H9 (cell line): ENCODE measurements around the gene ANO6. TPM values are rescaled to one million over a fixed set of nuclear protein-coding genes. Genes with fewer than 3 reads are reported as not detected.

Experiments used
- DNase-seq: peaks from one replicate; pipeline ENCODE4 v3.0.0-alpha.2; 2017
- H2AFZ ChIP-seq: one replicate; pipeline ENCODE4 v1.6.1; 2013; ENCODE audit warnings: mild to moderate bottlenecking, low read length, control low read depth, moderate library complexity
- H2AK5ac ChIP-seq: 2 replicates; pipeline ENCODE4 v1.6.1; 2013; ENCODE audit warnings: low read length, control low read depth, mixed read lengths; ENCODE audit not compliant: insufficient read length
- H2BK120ac ChIP-seq: one replicate; pipeline ENCODE4 v1.6.1; 2013; ENCODE audit warnings: low read depth, mild to moderate bottlenecking, low read length, control low read depth, inconsistent platforms; ENCODE audit not compliant: poor library complexity, severe bottlenecking
- H2BK12ac ChIP-seq: 2 replicates; pipeline ENCODE4 v1.6.1; 2013; ENCODE audit warnings: low read length, control low read depth, mixed read lengths, low read depth; ENCODE audit not compliant: insufficient read length
- H2BK15ac ChIP-seq: 2 replicates; pipeline ENCODE4 v1.6.1; 2013; ENCODE audit warnings: low read depth, low read length, control low read depth
- H2BK20ac ChIP-seq: one replicate; pipeline ENCODE4 v1.6.1; 2013; ENCODE audit warnings: low read depth, mild to moderate bottlenecking, low read length, control low read depth, inconsistent platforms; ENCODE audit not compliant: poor library complexity, severe bottlenecking
- H2BK5ac ChIP-seq: 2 replicates; pipeline ENCODE4 v1.6.1; 2013; ENCODE audit warnings: low read length, control low read depth, mixed read lengths; ENCODE audit not compliant: insufficient read length
- H3K14ac ChIP-seq: 2 replicates; pipeline ENCODE4 v1.6.1; 2013; ENCODE audit warnings: low read length, control low read depth; ENCODE audit not compliant: insufficient read depth
- H3K18ac ChIP-seq: 2 replicates; pipeline ENCODE4 v1.6.1; 2013; ENCODE audit warnings: low read depth, mild to moderate bottlenecking, mixed read lengths, low read length, control low read depth; ENCODE audit not compliant: insufficient read length
- H3K23ac ChIP-seq: 2 replicates; pipeline ENCODE4 v1.6.1; 2013; ENCODE audit warnings: low read length, control low read depth, mixed read lengths, low read depth; ENCODE audit not compliant: insufficient read length
- H3K23me2 ChIP-seq: 2 replicates; pipeline ENCODE4 v1.6.1; 2013; ENCODE audit warnings: low read depth, mild to moderate bottlenecking, mixed read lengths, low read length, control low read depth; ENCODE audit not compliant: insufficient read length, poor library complexity, severe bottlenecking
- H3K27ac ChIP-seq: 2 replicates; pipeline ENCODE4 v1.5.1; 2013; ENCODE audit warnings: low read length, control low read depth, mixed read lengths, low read depth; ENCODE audit not compliant: insufficient read length
- H3K27me3 ChIP-seq: 2 replicates; pipeline ENCODE4 v1.6.1; 2013; ENCODE audit warnings: low read length, control low read depth, inconsistent platforms; ENCODE audit not compliant: insufficient read depth
- H3K4ac ChIP-seq: 2 replicates; pipeline ENCODE4 v1.6.1; 2013; ENCODE audit warnings: low read depth, mild to moderate bottlenecking, control low read depth, inconsistent platforms, low read length, moderate library complexity
- H3K4me1 ChIP-seq: 2 replicates; pipeline ENCODE4 v1.6.1; 2013; ENCODE audit warnings: low read length, control low read depth, inconsistent platforms; ENCODE audit not compliant: insufficient read depth
- H3K4me2 ChIP-seq: 2 replicates; pipeline ENCODE4 v1.6.1; 2013; ENCODE audit warnings: low read length, control low read depth, mixed read lengths; ENCODE audit not compliant: insufficient read length, insufficient read depth
- H3K56ac ChIP-seq: 2 replicates; pipeline ENCODE4 v1.6.1; 2013; ENCODE audit warnings: low read depth, mild to moderate bottlenecking, mixed read lengths, low read length, control low read depth; ENCODE audit not compliant: insufficient read length
- H3K79me1 ChIP-seq: 2 replicates; pipeline ENCODE4 v1.6.1; 2013; ENCODE audit warnings: low read depth, mild to moderate bottlenecking, moderate library complexity, low read length, control low read depth, inconsistent platforms; ENCODE audit not compliant: insufficient read depth, poor library complexity, severe bottlenecking
- H3K79me2 ChIP-seq: 2 replicates; pipeline ENCODE4 v1.6.1; 2013; ENCODE audit warnings: low read length, control low read depth, inconsistent platforms; ENCODE audit not compliant: insufficient read depth
- H3K9ac ChIP-seq: 2 replicates; pipeline ENCODE4 v1.6.1; 2013; ENCODE audit warnings: low read length, control low read depth, mixed read lengths; ENCODE audit not compliant: insufficient read length; ENCODE audit errors: extremely low read depth
- H3K9me3 ChIP-seq: one replicate; pipeline ENCODE4 v1.6.1; 2013; ENCODE audit warnings: low read depth, low read length, inconsistent platforms; ENCODE audit not compliant: control insufficient read depth
- H3T11ph ChIP-seq: one replicate; pipeline ENCODE4 v1.6.1; 2013; ENCODE audit warnings: mild to moderate bottlenecking, low read length, control low read depth, inconsistent platforms
- H4K20me1 ChIP-seq: one replicate; pipeline ENCODE4 v1.6.1; 2013; ENCODE audit not compliant: control insufficient read depth, insufficient read length, insufficient read depth
- H4K5ac ChIP-seq: 2 replicates; pipeline ENCODE4 v1.6.1; 2013; ENCODE audit warnings: low read depth, mild to moderate bottlenecking, mixed read lengths, low read length, control low read depth; ENCODE audit not compliant: insufficient read length
- H4K8ac ChIP-seq: replicated peaks from 2 replicates; pipeline ENCODE4 v1.6.1; 2013; ENCODE audit warnings: low read length, control low read depth, mixed read lengths, low read depth; ENCODE audit not compliant: insufficient read length
- H4K91ac ChIP-seq: 2 replicates; pipeline ENCODE4 v1.6.1; 2013; ENCODE audit warnings: low read depth, mild to moderate bottlenecking, moderate library complexity, mixed read lengths, low read length, control low read depth; ENCODE audit not compliant: insufficient read length
- H3K27ac Mint-ChIP-seq, 3 experiments: 2 replicates in 2 of 3; 3 replicates in 1 of 3; pipeline ENCODE4 v1.8.0; 2020 to 2021; ENCODE audit warnings: mixed read lengths in 3 of 3, mild to moderate bottlenecking in 1 of 3, moderate library complexity in 1 of 3
- H3K27me3 Mint-ChIP-seq: 2 replicates; pipeline ENCODE4 v1.8.0; 2021; ENCODE audit warnings: low read depth, mild to moderate bottlenecking, moderate library complexity, mixed read lengths
- H3K36me3 Mint-ChIP-seq, 3 experiments: 2 replicates in 2 of 3; 3 replicates in 1 of 3; pipeline ENCODE4 v1.8.0; 2020 to 2021; ENCODE audit warnings: low read depth in 3 of 3, mixed read lengths in 3 of 3; ENCODE audit not compliant: insufficient read depth in 1 of 3
- H3K4me1 Mint-ChIP-seq, 2 experiments: 2 replicates each; pipeline ENCODE4 v1.8.0; 2020; ENCODE audit warnings: mixed read lengths in 2 of 2
- H3K4me3 Mint-ChIP-seq, 2 experiments: 2 replicates in 1 of 2; 3 replicates in 1 of 2; pipeline ENCODE4 v1.8.0; 2020 to 2021; ENCODE audit warnings: mild to moderate bottlenecking in 2 of 2, mixed read lengths in 2 of 2, moderate library complexity in 1 of 2
- H3K9me3 Mint-ChIP-seq, 2 experiments: 2 replicates in 1 of 2; 3 replicates in 1 of 2; pipeline ENCODE4 v1.8.0; 2020; ENCODE audit warnings: mild to moderate bottlenecking in 2 of 2, mixed read lengths in 2 of 2, moderate library complexity in 1 of 2
- WGBS: extraction: QIAGEN DNeasy Blood & Tissue Kit; methylation state at CpG from one replicate; pipeline ENCODE4 v1.1.7; 2013; ENCODE audit warnings: missing lambda C conversion rate, low lambda C conversion rate, mixed read lengths; ENCODE audit not compliant: insufficient read length; ENCODE audit errors: extremely low coverage; 5-methylcytosine and 5-hydroxymethylcytosine counted together
- total RNA-seq: library from RNA; stranded (reverse); gene quantifications from 2 replicates; pipeline ENCODE4 v1.2.1, GENCODE V29; 2021
- TF ChIP-seq, protein P1 (sequence below): fragments of 200-600 bp; sonication (generic); conservative IDR thresholded peaks from 3 replicates; pipeline ENCODE4 v1.8.0; 2021; ENCODE audit warnings: antibody characterized with exemption, mild to moderate bottlenecking

Gene ANO6
- total RNA-seq, 1 experiment from 2014 or later: 24.3 TPM

DNA sequence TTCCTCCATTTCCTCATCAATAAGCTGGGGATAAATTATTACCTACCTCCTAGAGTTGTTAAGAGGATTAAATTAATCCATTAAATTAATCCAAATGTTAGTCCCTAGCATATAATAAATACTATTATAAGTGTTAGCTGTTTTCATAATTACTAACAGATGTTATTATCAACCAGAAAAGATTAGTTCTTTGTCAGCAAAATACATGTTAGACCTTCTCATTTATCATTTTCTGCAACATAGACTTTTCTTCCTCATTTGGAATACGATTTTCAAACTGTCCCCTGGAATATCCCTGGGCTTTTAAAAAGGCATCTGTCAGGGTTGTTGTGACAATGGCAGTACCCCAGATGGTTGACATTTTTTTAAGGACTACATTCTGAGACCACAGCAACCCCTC is 133.1 kb downstream of the ANO6 start:
- Histone ChIP-seq H4K5ac (no peak overlapping the region), H3K79me1 (no peaks in the 10 kb centered on the region), H2BK12ac (no peak overlapping the region), H4K8ac (no peak overlapping the region), H3K9ac (no peak overlapping the region), H3K27me3 (no peaks in the 10 kb centered on the region), H2BK15ac (no peak overlapping the region), H3T11ph (no peak overlapping the region), H2AFZ (no peak overlapping the region), H2BK20ac (no peak overlapping the region), H3K18ac (no peak overlapping the region), H3K4me1 (peaks cover under 1% of the 10 kb centered on the region; the same call in 1 of the 2 replicates), H2AK5ac (no peak overlapping the region), H3K56ac (no peak overlapping the region), H3K14ac (no peak overlapping the region), H4K91ac (no peak overlapping the region), H3K79me2 (no peaks in the 10 kb centered on the region), H3K4ac (no peak overlapping the region), H3K27ac (no peak overlapping the region), H3K9me3 (peaks cover 10% of the 10 kb centered on the region), H2BK5ac (no peak overlapping the region), H4K20me1 (no peaks in the 10 kb centered on the region), H3K4me2 (no peak overlapping the region), H3K23me2 (no peaks in the 10 kb centered on the region), H2BK120ac (no peak overlapping the region), H3K23ac (no peak overlapping the region)
- no peak overlapping the region for H3K27ac Mint-ChIP-seq
- TF ChIP-seq, protein P1, sequence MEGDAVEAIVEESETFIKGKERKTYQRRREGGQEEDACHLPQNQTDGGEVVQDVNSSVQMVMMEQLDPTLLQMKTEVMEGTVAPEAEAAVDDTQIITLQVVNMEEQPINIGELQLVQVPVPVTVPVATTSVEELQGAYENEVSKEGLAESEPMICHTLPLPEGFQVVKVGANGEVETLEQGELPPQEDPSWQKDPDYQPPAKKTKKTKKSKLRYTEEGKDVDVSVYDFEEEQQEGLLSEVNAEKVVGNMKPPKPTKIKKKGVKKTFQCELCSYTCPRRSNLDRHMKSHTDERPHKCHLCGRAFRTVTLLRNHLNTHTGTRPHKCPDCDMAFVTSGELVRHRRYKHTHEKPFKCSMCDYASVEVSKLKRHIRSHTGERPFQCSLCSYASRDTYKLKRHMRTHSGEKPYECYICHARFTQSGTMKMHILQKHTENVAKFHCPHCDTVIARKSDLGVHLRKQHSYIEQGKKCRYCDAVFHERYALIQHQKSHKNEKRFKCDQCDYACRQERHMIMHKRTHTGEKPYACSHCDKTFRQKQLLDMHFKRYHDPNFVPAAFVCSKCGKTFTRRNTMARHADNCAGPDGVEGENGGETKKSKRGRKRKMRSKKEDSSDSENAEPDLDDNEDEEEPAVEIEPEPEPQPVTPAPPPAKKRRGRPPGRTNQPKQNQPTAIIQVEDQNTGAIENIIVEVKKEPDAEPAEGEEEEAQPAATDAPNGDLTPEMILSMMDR: no peak
- WGBS: no CpG with 5 or more reads among the region's 1 CpG
- no peaks in the 10 kb centered on the region for H3K27me3 Mint-ChIP-seq
- peaks cover 38 to 48% (median 43%) of the 10 kb centered on the region in 3 experiments for H3K36me3 Mint-ChIP-seq
- H3K4me3 Mint-ChIP-seq: no peak overlapping the region
- peaks cover 3 to 4% of the 10 kb centered on the region in 2 experiments; a peak in 3 of 4 replicates for H3K4me1 Mint-ChIP-seq
- peaks cover 0 to 8% of the 10 kb centered on the region in 2 experiments; a peak in 3 of 5 replicates for H3K9me3 Mint-ChIP-seq
- DNase-seq: no peak
